Measurements from ENCODE around the gene PARP12. TPM values are rescaled to one million over a fixed set of nuclear protein-coding genes. Genes with fewer than 3 reads are reported as not detected.

The PARP12 gene
- total and polyA plus RNA-seq, 2 of the 8 experiments (the other 6 are each of a cell fraction or from before 2014, with no cell fraction given), result 9.0 to 21.5 TPM

GRCh38 chr7:140067052-140067451, 4.3 kb upstream of the PARP12 start:
- no peak overlapping the region for H3K9ac ChIP-seq (replicated peaks in 1 of 4; ENCODE audit: extremely low read depth in 1 of 4, low read depth in 3 of 4, low read length in 3 of 4)
- H2BK5ac ChIP-seq (ENCODE audit: low read depth, low read length), result no peak overlapping the region
- ChIA-PET POLR2A (ENCODE audit: partially characterized antibody) (interaction anchor here (0.6 to 1.0 kb wide), 2 partner anchors 10 to 12 kb away, joined by 3 read pairs; no protein-coding TSS in a partner anchor), CTCF (ENCODE audit: partially characterized antibody) (interaction anchor here (2.0 kb wide), 1 partner anchor 12 kb away, joined by 6 read pairs; no protein-coding TSS in a partner anchor)
- no peak overlapping the region for H2BK120ac ChIP-seq (replicated peaks; ENCODE audit: low read depth, low read length)
- peaks cover 0 to 21% (median 17%) of the 10 kb centered on the region in 4 experiments; a peak in 6 of 7 replicates for H3K27me3 ChIP-seq (replicated peaks in 1 of 4; ENCODE audit: control insufficient read depth in 3 of 4, extremely low read depth in 1 of 4, insufficient read depth in 3 of 4, low read length in 3 of 4)
- no peak overlapping the region for H3K23ac ChIP-seq (ENCODE audit: insufficient read length)
- no peak overlapping the region for H3K18ac ChIP-seq (ENCODE audit: extremely low read depth, low read length)
- H2BK12ac ChIP-seq (ENCODE audit: low read depth, low read length), result no peak overlapping the region
- no peak overlapping the region for H3K27ac ChIP-seq (ENCODE audit: low read depth, low read length)
- H3K4ac ChIP-seq (replicated peaks; ENCODE audit: insufficient read length, low read depth, low read length), result no peak overlapping the region
- H3K36me3 ChIP-seq (ENCODE audit: control insufficient read depth in 2 of 4, insufficient read depth in 4 of 4, low read length in 3 of 4), result no peaks in the 10 kb centered on the region
- no peak overlapping the region for H2AFZ ChIP-seq (ENCODE audit: low read length)
- H2BK20ac ChIP-seq (ENCODE audit: low read length), result no peak overlapping the region
- H3K79me1 ChIP-seq (ENCODE audit: low read depth, low read length), result no peaks in the 10 kb centered on the region
- H3K56ac ChIP-seq (replicated peaks; ENCODE audit: insufficient read length, low read depth, low read length), result no peak overlapping the region
- 90% methylated on average over 2 of the region's 2 CpGs; no CpG with 5 or more reads in 1 of the 2 experiments for WGBS, 2 experiments (ENCODE audit: extremely low coverage in 1 of 2, insufficient coverage in 1 of 2, insufficient read length in 1 of 2, insufficient replicate concordance in 2 of 2, low coverage in 1 of 2, low lambda C conversion rate in 2 of 2, missing lambda C conversion rate in 1 of 2)
- no peak overlapping the region for H4K91ac ChIP-seq (replicated peaks; ENCODE audit: insufficient read length, low read length)
- peaks cover 5% of the 10 kb centered on the region; the same call in 1 of the 2 replicates for H3K23me2 ChIP-seq (ENCODE audit: low read depth, low read length)
- H2AK5ac ChIP-seq (ENCODE audit: low read depth, low read length), result no peak overlapping the region
- H4K8ac ChIP-seq (ENCODE audit: extremely low read depth, insufficient read depth, low read length), result no peak overlapping the region
- no peak for FAIRE-seq
- H4K5ac ChIP-seq (ENCODE audit: insufficient read length, low read depth, low read length), result no peak overlapping the region
- H3K14ac ChIP-seq (ENCODE audit: insufficient read length), result no peak overlapping the region
- no peaks in the 10 kb centered on the region for H4K20me1 ChIP-seq (replicated peaks in 1 of 2; ENCODE audit: control insufficient read depth in 1 of 2, insufficient read depth in 2 of 2, low read length in 2 of 2)
- no peak overlapping the region for H3K4me3 ChIP-seq (ENCODE audit: extremely low read depth in 1 of 4, insufficient read depth in 2 of 4, low read depth in 3 of 4, low read length in 4 of 4)
- no peak for DNase-seq (ENCODE audit: low read depth in 1 of 2, low spot score in 2 of 2)
- no peaks in the 10 kb centered on the region for H3K79me2 ChIP-seq (ENCODE audit: control insufficient read depth in 1 of 2, insufficient read depth in 2 of 2, low read length in 2 of 2)
- H3K4me2 ChIP-seq (ENCODE audit: insufficient read depth in 1 of 2, low read depth in 2 of 2, low read length in 2 of 2), result no peak overlapping the region
- no peak overlapping the region for H2BK15ac ChIP-seq (ENCODE audit: low read length)
- H3K9me3 ChIP-seq (ENCODE audit: insufficient read depth in 2 of 2, low read depth in 1 of 2, low read length in 1 of 2), result no peaks in the 10 kb centered on the region
- H3K4me1 ChIP-seq (replicated peaks in 1 of 4; ENCODE audit: control insufficient read depth in 3 of 4, insufficient read depth in 4 of 4, low read length in 3 of 4), result peaks cover 0 to 2% (median 0%) of the 10 kb centered on the region in 4 experiments; a peak in 2 of 7 replicates
- TF ChIP-seq SP1 (IDR thresholded peaks at IDR 0.05; ENCODE audit: low read depth, low read length) (no peak), HDAC2 (IDR thresholded peaks at IDR 0.05; ENCODE audit: borderline replicate concordance in 1 of 2, low read depth in 2 of 2, low read length in 2 of 2) (no peak), SIN3A (conservative IDR thresholded peaks at IDR 0.05 in 1 of 2, IDR thresholded peaks at IDR 0.05 in 1 of 2; ENCODE audit: low read depth in 1 of 2, low read length in 2 of 2) (no peak), ASH2L (IDR thresholded peaks at IDR 0.05; ENCODE audit: low read length) (no peak), PHF8 (conservative IDR thresholded peaks at IDR 0.05; ENCODE audit: low read depth, low read length) (no peak), TAF7 (optimal IDR thresholded peaks at IDR 0.05; ENCODE audit: borderline replicate concordance, low read depth, low read length) (no peak), TBP (IDR thresholded peaks at IDR 0.05; ENCODE audit: low read depth, low read length) (no peak), CBX8 (IDR thresholded peaks at IDR 0.05; ENCODE audit: borderline replicate concordance, low read depth, low read length) (no peak), TEAD4 (IDR thresholded peaks at IDR 0.05; ENCODE audit: low read depth, low read length) (no peak), SAP30 (IDR thresholded peaks at IDR 0.05; ENCODE audit: insufficient read depth, insufficient replicate concordance, low read length) (no peak), POLR2A (IDR thresholded peaks at IDR 0.05; ENCODE audit: control extremely low read depth in 1 of 2, low read depth in 2 of 2, low read length in 2 of 2) (no peak), SIRT6 (IDR thresholded peaks at IDR 0.05; ENCODE audit: low read length) (no peak), RXRA (IDR thresholded peaks at IDR 0.05; ENCODE audit: insufficient read depth, low read depth, low read length) (no peak), MAFK (IDR thresholded peaks at IDR 0.05; ENCODE audit: low read depth, low read length) (no peak), TCF12 (IDR thresholded peaks at IDR 0.05; ENCODE audit: low read depth, low read length) (no peak)

All from H1 (cell line).